Fibroblast of peridontal ligament (primary cell): ENCODE data around the gene OR51B2.

Experiments used
- DNase-seq: peaks from one replicate; pipeline ENCODE4 v3.0.0-alpha.2; 2010; ENCODE audit errors: extremely low read depth

Gene OR51B2

GRCh38 chr11:5283882-5284281 is 40.2 kb downstream of the OR51B2 start:
- no peak for DNase-seq

GRCh38 chr11:5283086-5283485 is 41.0 kb downstream of the OR51B2 start:
- no peak for DNase-seq

DNA sequence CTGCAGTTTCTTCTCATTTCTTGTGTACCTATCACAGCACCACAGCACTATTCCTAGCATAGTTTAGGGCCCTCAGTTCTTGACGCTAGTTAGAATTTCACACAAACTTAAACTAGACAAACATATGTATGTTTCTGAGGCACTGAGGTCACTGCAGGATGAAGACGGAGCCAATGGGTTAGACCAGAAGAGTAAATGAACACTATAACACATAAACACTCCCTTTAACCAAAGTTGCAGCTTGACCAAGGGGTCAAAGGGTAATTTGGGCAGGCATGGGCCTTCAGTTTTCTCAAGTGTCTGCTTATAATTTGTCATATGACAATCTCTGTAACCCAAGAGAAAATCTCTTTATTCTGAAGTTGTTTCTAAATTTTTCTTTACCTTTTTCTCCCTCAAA is 41.5 kb downstream of the OR51B2 start:
- DNase-seq: no peak

DNA sequence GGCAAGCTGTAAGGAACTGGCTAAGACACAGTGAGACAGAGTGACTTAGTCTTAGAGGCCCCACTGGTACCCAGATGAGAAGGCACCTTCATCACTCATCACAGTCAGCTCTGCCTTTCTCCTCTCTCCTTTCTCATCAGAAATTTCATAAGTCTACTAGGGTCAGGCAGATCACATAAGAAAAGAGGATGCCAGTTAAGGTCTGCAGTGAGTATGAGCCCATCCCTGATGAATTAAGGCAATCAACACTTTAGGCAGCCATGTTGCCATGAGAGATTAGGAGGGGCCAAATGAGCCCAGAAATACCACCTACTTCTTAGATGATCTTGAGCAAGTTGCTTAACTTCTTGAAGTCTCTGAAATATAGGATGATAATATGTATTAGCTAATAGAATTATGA is 42.5 kb downstream of the OR51B2 start:
- no peak for DNase-seq

DNA sequence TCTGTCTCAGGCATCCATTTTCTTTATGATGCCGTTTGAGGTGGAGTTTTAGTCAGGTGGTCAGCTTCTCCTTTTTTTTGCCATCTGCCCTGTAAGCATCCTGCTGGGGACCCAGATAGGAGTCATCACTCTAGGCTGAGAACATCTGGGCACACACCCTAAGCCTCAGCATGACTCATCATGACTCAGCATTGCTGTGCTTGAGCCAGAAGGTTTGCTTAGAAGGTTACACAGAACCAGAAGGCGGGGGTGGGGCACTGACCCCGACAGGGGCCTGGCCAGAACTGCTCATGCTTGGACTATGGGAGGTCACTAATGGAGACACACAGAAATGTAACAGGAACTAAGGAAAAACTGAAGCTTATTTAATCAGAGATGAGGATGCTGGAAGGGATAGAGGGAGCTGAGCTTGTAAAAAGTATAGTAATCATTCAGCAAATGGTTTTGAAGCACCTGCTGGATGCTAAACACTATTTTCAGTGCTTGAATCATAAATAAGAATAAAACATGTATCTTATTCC is 43.5 kb downstream of the OR51B2 start:
- peak; percentile 99 for DNase-seq

- no peak for DNase-seq
Observed at GRCh38 chr11:5279471-5280090, 44.5 kb downstream of the OR51B2 start.

- no peak for DNase-seq
Observed at GRCh38 chr11:5277807-5278382, 46.2 kb downstream of the OR51B2 start.

DNA sequence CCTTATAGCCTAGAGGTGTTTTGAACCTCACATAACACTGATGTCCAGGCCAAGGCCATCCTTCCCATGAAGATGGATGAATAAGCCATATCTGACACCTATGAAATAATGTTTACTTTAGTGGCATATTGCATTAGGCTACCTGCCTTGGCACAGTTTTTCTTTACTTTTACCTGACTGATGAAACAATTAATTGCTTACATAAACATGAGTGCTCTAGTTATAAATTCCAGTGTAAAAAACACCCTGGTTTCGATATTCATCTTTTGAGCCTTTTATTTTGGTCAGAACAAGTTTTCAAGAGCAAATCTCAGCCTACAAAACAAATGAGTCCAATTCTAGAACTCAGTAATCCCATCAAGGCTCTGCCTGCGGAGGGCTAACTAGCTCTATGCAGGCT is 47.4 kb downstream of the OR51B2 start:
- DNase-seq: no peak

DNA sequence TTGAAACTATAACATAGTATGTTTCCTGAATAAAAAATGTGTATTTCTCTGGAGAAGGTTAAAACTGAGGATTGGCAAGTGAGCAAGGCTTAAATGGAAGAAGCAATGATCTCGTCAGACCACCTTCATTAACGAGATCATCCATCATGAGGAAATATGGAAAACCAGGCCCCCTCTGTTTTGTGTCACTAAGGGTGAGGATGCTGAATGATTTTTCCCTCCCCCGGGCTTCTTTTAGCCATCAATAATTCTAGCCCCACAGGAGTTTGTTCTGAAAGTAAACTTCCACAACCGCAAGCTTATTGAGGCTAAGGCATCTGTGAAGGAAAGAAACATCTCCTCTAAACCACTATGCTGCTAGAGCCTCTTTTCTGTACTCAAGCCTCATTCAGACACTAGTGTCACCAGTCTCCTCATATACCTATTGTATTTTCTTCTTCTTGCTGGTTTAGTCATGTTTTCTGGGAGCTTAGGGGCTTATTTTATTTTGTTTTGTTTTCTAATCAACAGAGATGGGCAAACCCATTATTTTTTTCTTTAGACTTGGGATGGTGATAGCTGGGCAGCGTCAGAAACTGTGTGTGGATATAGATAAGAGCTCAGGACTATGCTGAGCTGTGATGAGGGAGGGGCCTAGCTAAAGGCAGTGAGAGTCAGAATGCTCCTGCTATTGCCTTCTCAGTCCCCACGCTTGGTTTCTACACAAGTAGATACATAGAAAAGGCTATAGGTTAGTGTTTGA is 48.6 kb downstream of the OR51B2 start:
- no peak for DNase-seq

DNA sequence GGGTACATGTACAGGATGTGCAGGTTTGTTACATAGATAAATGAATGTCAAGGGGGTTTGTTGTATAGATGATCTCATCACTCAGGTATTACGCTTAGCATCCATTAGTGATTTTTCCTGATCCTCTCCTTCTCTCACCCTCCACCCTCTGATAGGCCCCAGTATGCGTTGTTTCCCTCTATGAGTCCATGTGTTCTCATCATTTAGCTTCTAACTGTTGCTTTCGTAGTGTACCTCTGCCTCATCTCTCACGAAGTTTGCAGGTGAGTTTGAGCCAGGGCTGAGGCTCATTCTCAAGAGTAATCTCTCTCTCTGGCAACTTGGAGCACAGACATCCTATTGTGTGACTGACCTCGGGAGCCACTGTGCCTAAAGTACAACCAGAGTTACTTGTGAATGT is 49.7 kb downstream of the OR51B2 start:
- DNase-seq: no peak
